NCI-H446 treated with DMSO at 0.1 percent for 48 hours (cell line): ENCODE results near the gene TMPRSS3.

Experiments used
- DNase-seq: peaks from one replicate; lab custom pipeline; 2025; lab: John Stamatoyannopoulos, UW

TMPRSS3 gene

DNA sequence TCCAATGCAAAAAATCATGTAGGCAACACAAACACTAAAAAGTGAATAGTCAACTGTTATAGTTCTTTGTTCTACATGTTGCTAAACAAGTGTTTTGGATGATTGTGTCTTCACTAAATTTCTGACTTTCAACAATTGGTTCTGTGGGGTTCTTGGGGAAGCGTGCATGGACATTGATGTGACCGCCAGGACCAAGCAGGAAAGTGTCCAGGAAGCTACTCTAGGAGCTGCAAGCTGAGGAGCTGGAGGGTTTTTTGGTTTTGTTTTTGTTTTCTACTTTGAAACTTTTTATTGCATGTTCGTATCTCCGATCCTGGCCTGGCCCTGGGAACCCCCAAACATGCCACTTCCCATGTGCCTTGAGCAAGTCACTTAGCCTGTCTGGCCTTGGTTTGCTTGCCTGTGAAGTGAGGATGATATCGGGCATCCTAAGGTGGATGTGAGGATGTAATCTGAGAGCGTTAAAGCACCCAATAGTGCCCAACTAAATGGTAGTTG lies 8.0 kb downstream of the TMPRSS3 start:
- DNase-seq = no peak

DNA sequence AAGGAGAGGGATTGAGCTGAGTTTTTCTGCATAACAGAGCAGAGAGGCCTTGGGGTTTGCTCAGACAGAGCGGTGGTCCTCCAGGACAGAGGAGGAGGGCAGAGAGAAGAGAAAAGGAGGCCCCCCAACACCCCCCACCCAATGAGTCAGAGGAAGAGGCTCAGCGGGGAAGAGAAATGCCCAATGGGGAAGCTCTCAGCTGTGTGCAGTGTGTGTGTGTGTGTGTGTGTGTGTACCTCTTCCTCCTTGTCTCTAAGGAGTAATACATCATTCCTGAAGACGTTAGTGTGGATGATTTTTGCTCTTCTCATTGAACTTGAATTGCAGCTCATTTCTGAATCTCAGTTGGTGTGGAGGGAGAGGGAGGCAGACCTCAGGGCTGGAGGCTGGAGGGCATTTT lies 8.7 kb downstream of the TMPRSS3 start:
- no peak for DNase-seq

DNA sequence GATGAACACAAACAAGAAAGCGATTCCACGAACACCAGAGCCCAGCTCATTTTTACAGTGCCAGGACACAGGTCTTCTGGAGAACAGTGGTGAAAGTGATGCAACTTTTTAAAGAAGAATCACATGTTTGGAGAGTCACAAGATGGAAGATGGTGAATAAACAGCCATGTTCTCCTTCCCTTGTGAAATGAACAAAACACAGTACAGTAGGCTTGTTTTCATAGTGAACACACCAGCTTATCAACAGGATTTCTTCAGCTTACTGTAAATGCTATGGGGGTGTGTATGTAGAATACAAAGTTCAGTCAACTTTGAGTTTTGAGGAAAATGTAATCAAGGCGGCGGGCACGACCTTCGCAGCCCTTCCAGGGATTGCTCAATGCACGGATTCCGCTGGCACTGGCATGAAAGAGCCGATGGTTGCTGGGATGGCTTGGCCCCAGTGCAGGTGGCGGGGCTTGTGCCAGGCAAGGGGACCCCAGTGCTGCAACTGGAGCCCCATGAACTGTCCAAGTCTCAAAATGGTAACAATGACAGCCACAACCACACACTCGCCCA lies 9.7 kb downstream of the TMPRSS3 start:
- no peak for DNase-seq

DNA sequence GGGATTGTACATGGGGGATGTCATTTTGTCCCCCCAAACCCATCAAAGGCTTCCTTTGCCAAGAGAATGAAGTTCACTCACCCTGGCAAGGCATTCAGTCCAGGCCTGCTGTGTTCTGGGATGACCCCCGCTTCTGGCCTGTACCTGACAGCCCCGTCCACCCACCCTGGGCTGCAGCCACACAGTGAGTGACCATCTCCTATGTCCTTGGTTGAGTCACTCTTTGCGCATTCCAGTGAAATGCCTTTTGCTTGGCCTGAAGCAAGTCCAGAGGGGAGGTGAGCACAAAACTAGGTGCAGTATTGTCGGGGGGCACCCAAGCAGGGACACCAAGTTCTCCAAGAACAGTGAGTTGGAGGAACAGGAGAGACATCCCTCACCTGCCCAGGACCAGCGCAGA lies 10.2 kb downstream of the TMPRSS3 start:
- DNase-seq = no peak

DNA sequence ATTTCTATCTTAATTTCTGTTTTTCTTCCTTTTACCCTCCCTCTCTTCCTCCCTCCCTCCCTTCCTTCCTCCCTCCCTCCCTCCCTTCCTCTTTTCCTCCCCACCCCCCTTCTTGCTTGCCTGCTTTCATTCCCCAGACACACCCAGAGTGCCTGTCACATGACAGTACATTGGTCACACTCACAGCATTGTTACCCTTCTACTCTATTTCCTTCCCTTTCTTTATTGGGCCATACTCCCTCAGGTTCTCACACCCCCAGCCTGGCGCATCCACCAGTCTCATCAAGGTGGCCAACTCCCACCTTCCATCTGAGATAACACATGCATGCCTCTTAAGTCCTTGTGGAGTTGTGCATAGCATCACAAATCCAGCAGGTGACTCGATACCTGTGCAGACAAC lies 10.9 kb downstream of the TMPRSS3 start:
- DNase-seq = no peak

DNA sequence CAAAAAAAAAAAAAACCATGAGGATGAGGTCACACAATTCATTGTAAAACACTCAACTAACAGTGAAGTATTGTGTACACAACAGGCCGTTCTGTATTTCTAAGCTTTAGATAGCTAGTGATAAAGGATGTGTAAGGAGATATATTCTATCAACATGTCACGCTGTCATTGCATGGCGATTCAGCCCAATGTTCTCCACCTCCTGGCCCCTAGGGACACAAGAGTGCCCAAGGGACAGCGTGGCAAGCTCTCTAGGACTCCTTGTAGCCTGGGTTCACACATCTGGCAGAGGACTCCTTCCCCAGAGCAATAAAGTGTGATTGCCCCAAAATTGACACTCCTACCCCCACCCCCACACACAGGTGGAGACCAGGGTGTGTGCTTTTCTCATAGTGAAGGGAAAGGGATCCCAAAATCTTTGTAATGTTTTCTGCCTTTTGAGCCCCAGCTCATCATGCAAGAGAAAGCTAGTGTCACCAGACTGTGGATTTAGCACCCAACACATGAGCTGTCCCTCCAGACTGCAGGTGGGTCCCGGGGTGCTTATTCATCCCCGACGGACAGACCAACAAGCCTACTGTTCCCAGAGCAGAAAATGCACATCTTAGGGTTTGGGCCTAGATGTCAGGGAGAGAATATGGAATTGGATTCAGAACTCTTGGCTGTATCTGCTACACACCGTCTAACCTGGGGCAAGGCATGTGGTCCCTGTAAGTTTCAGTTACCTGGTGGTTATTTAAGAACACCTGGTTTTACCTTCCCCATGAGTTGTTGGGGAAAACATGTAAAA lies 11.5 kb downstream of the TMPRSS3 start:
- no peak for DNase-seq

DNA sequence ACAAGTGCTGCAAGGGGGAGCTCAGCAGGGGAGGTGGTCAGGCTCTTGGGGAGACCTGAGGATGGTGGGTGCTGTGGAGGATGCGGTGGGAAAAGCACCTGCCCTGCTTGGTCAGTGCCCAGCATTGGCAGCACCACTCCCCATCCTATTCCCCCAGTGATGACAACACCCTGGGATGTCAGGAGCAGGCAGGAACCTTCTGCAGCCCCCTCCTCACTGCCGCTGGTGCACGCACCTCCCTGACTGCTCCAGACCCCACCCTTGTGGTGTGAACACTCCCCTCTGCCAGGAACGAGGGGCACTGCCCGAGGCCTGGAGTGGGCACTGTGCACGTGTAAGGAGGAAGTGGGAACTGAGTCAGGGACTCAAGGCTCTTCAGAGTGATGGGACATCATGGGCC lies 12.5 kb downstream of the TMPRSS3 start:
- no peak for DNase-seq

DNA sequence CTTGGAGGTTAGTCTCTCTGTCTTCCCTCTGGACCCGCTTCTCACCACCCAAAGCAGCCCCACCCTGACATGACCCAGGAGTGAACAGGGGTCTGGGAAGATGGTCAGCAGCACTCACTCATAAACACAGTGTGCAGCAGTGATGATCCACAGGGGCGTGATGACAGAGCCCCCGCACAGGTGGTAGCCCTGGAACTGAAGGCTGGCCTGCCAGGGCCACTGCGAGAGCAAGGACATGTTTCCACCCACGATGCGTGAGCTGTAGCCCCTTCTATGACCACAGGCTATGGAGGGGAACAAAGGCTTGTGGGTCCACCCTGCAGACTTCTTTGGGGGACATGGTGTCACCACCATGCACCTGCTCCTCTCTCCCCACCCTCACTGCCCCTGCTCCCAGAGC lies 12.9 kb downstream of the TMPRSS3 start:
- DNase-seq = no peak

DNA sequence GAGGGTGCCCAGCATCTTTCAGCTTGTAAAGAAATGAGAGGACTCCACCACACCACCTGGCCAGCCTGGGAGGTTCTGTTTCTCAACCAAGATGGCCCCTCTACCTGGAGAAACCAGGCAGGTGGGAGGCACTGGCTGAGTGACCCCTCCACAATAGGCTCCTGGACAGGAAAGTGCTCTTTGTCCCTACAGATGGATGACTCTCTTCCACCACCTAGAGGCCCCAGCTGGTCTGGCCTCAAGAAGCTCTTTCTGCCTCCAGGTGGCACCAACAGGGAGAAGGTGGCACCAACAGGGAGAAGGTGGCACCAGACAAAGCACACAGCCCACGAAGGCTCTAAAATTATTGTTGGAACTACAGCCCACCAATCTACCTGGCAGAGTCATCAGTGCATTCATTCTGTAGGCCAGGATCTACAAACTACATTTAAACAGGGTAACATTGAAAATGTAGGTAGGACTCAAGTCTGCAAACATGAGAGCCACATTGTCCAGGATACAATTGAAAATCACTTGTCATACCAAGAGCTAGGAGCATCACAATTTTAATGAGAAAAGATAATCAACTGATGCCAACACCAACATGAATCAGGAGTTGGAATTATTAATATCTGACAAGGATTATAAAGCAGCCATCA lies 14.4 kb downstream of the TMPRSS3 start:
- no peak for DNase-seq

DNA sequence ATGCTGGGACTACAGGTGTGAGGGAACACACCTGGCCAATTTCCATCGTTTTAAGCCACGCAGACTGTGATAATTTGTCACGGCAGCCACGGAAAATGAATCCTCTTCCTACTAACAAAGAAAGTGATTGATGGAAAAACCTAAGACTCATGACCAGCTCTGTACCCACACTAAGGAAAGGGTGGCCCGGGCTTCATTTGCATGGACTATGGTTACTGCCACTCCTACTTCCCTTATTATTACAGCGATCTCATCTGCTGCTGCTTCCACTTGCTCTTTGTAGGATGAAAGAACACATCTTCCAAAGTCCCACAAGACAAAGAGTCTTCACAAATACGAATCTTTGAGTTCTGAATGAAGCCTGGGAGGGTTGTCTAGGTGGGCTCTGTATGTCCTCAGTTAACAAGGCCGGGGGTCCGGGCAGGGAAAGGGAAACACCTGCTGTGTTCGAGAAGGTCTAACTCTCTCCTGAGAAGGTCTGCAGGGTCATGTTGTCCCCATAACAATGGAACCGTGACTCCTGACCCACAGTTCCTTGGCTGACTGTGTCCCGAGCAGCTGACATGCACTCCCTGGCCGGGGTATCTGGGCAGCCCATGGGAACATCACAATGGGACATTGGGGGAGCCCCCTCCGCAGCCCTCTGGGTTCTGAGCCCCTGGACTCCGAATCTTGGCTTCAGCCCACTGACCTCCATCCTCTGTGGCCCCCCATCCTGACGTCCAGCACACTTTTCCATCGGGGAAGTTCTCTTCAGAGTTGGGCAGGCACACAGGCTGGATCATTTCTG lies 16.2 kb downstream of the TMPRSS3 start:
- DNase-seq = no peak

DNA sequence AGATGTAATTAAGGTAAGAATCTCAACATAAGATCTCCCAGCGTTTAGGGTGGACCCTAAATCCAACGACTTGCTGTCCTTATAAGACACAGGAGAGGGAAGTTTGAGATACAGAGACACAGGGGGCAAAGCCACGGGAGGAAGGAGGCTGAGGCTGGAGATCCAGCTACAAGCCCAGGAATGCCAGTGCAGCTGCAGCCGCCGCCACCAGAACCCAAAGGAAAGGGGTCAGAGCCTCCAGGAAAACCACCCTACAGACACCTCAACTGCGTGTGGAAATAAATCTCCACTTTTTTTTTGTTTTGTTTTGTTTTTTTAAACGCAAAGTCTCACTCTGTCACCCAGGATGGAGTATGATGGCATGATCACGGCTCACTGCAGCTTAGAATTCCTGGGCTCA lies 17.4 kb downstream of the TMPRSS3 start:
- DNase-seq = no peak

DNA sequence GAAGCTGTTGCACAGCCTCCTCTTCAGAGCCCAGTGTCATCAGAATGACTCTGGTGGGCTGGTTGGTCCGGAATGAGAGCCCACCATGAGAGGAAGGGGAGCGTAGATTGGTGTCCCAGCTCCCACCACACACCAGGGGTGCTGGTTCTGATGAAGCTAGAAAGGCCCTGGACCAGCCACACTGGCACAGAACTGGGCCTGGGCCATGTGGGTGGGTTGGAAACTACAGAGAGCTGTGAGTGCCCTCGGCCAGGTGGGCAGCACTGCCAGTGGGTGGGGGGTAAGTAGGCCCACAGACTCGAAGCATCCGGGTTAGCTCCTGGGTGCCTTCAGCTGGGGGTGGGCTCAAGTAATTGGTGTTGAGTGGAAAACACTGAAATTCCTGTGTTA lies 17.9 kb downstream of the TMPRSS3 start:
- no peak for DNase-seq

DNA sequence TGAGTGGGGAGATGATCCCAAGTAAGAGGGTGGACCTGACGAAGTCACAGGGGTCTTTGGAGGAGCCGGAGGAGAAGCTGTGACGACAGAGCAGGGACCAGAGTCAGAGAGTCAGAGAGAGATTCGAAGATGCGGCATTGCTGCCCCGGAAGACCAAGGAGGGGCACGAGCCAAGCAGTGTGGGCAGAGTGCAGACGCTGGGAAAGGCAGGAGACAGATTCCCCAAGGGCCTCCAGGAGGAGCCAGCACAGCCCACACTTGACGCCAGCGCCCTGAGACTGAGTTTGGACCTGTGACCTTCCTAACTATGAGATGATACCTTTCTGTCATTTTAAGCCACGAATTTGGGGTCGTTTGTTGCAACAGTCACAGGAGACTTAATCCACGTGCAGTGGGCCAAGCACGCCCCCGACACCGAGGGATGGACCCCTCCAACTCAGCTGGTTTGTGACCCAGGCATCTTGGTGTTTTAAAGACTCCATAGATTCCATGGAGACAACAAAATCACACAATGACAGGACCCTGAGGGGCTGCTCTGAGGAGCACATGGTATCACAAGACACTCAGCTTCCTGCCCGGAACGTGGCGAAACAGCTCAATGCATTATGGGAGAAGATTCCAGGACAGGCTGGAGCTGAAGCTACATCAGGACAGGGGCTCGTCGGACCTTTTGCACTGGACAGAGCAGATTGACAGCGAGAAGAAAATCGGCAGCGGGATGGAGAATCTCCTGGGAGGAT lies 18.5 kb downstream of the TMPRSS3 start:
- no peak for DNase-seq

DNA sequence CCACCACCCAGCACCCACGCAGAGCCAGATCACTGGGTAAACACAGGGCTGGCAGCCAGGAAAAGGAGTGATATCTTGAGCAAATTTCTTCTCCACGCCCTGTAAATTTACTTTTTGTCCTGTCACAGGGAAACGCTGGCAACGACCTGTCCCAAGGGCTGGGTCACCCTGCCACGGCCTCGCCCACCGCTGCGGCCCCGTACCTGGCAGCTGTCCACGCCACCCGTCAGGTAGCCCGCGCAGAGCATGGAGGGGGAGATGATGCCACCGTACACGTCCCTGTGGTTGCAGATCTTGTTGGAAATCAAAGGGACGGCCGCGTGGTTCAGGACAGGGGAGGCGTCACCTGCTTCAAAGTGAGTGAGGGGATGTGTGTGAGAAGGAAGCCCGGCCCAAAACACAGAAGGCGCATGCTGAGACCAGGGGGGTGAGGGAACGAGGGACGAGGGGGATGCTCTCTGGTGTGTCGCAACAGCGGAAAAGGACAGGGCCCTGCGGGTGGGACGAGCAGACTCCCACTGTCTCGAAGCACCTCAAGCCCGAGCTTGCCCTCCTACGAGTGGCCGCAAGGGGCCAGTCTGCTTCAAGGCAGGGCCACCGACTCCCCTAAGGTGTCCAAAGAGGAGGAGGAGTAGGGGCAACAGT lies 19.4 kb downstream of the TMPRSS3 start:
- no peak for DNase-seq

DNA sequence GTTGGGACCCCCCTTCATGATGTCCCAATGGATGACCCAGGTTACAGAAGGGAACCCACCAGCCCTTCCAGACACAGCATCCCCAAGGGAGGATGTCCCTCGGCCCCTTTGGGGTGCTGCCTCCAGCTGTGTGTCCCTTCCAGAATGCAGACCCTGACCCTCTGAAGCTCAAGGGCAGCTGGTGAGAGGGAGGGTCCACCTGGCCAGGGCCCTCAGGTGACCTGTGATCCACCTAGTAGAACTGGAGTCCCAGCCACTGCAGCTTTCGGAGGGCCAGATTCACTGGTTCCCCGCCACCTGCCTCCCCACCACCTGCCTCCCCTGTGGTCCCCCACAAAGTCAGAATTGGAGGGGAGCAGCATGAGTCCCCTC lies 19.9 kb downstream of the TMPRSS3 start:
- no peak for DNase-seq

DNA sequence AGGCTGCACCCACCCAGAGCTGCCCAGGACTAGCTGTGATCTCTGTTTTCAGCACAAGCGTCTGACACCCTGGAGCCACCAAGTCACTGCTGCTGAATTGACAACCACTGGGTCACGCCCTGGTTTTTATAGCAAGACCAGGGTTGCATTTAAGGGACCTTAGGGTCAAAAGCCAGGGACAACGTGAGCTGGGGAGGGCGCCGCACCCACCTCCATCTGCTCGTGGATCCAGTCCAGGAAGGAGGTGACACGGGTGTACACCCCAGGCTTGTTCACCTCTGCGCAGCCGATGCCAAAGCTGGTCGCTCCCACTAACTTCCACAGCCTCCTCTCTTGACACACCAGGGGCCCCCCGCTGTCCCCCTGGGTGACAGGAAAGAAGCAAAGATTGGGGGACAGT lies 20.3 kb downstream of the TMPRSS3 start:
- no peak for DNase-seq

DNA sequence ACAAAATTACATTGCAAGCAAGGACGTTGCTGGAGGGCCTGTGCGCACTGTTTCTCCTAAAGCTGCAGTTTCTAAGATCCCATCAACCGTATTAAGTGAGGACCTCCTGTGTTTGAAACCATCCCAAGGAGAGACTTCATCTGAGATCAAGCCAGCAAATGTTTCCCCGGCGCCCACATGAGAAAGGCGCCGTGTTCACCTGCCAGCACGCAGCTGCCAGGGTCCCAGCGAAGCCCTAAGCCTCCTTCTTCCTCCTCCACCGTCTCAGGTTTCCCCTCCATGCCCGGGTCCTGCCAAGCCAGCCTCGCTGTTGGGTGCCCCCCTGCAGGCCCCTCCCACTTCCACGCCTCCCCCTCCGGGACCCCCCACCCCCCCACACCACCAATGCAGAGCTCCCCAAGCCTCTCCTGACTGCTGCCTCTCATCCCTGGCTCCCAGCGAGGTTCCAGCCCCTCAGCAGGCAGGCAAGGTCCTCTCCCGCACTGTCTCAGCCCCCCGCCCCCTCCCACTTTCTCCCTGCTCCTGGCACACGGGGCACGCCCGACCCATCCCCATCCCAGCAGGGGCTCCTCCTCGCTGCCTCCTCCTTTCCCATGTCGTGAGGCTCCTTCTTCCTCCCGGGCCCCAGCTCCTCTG lies 20.9 kb downstream of the TMPRSS3 start:
- DNase-seq = no peak

DNA sequence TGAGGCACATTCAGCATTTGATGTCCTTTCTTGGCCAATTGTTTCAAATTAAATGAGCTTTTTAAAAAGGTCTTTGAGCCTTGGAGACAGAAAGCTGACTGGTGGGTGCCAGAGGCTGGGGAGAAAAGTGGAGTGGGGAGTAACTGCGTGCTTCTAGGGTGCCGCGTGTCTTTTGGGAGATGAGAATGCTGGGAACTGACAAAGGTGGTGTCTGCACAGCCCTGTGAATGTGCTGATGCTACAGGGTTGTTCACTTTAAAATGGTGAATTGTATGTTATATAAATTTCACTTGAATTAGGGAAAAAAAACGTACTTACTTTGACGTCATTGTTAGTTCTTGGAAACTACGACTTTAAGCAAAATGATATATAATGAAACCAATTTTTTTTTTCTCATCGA lies 21.4 kb downstream of the TMPRSS3 start:
- DNase-seq = no peak

DNA sequence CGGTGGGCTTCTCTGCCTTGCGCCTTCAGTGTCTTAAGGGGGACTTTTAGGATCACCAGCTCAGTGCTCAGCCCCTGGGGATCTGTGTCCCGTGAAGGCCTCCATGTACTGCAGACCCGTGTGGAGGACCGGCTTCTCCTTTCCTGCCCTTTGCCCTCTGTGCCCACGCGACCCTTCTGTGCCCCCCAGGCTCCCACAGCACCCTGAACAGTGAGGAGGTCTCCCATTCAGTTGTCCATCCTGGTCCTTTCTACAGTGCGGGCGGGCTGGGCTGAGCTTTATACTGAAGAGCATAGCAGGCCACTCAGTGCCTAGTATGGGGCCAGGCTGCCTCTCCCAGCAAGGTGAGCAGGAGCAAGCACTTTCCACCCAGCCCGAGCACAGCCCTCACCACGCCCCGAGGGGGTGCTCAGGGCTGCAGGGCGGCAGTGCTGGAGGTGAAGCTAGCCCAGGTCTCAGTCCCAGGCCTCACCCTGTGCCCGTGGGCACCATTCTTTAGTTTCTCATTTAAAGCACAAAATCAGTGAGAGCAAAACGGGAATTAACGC lies 21.9 kb downstream of the TMPRSS3 start:
- DNase-seq = no peak

DNA sequence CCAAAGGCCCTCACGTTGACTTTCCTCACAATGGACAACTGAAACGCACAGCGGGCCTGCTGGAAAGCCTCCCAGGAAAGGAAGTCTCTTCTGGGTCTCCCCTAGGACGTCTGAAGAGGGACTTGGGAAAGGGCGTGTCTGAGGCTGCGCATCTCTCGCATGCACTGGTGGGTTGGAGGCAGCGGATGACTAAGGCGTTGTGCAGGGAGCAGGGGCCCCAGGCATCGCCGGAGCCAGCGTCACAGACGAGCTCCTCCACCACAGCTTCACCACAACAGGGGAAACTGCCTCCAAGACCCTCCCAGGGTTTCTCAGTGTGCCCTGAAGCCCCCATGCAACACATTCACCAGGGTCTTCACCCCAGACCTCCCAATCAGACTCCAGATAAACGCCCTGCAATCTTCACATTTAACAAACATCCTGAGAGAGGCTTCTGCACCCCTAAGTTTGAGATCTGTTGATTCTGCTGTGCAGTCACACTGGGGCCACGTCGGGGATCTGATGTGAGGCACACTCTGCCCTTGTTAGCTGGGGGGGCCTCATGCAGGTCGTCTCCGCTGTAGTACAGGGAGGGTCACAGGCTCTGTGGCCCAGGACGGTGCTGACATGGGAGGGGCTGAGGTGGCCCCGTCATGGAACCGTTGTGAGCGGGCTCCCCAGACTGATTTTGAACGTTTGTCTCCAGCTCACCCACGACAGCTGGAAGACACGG lies 22.5 kb downstream of the TMPRSS3 start:
- no peak for DNase-seq
